Measurements from ENCODE around the gene CDADC1. TPM values are rescaled to one million over a fixed set of nuclear protein-coding genes. Genes with fewer than 3 reads are reported as not detected.
A peak's percentile ranks its signal among the peaks of the same experiment; 100 is the strongest.

The CDADC1 gene
- total RNA-seq, 1 donor = 3.8 TPM

GRCh38 chr13:49303533-49304252 is 56.0 kb downstream of the CDADC1 start:
- no peak for TF ChIP-seq CTCF (IDR thresholded peaks at IDR 0.05; ENCODE audit: insufficient read depth, low read length)
- H3K4me3 ChIP-seq (ENCODE audit: low read depth, low read length) = no peak overlapping the region
- no peak for DNase-seq (ENCODE audit: low read depth)

- TF ChIP-seq CTCF (IDR thresholded peaks at IDR 0.05; ENCODE audit: insufficient read depth, low read length) = no peak
- H3K4me3 ChIP-seq (ENCODE audit: low read depth, low read length) = no peak overlapping the region
- DNase-seq (ENCODE audit: low read depth) = no peak
These were observed 56.6 kb downstream of the CDADC1 start for GRCh38 chr13:49304356-49304755.

GRCh38 chr13:49304763-49305700 is 57.3 kb downstream of the CDADC1 start:
- no peak overlapping the region for H3K4me3 ChIP-seq (ENCODE audit: low read depth, low read length)
- no peak for TF ChIP-seq CTCF (IDR thresholded peaks at IDR 0.05; ENCODE audit: insufficient read depth, low read length)
- no peak for DNase-seq (ENCODE audit: low read depth)

- H3K4me3 ChIP-seq (ENCODE audit: low read depth, low read length) = no peak overlapping the region
- no peak for DNase-seq (ENCODE audit: low read depth)
- no peak for TF ChIP-seq CTCF (IDR thresholded peaks at IDR 0.05; ENCODE audit: insufficient read depth, low read length)
These were observed 58.2 kb downstream of the CDADC1 start for GRCh38 chr13:49305792-49306425.

GRCh38 chr13:49307365-49307764 is 59.6 kb downstream of the CDADC1 start:
- TF ChIP-seq CTCF (IDR thresholded peaks at IDR 0.05; ENCODE audit: insufficient read depth, low read length) = no peak
- DNase-seq (ENCODE audit: low read depth) = no peak
- no peak overlapping the region for H3K4me3 ChIP-seq (ENCODE audit: low read depth, low read length)

GRCh38 chr13:49308097-49308875 is 60.6 kb downstream of the CDADC1 start:
- H3K4me3 ChIP-seq (ENCODE audit: low read depth, low read length) = peak overlapping the region; percentile 22
- peak; percentile 87 for DNase-seq (ENCODE audit: low read depth)
- no peak for TF ChIP-seq CTCF (IDR thresholded peaks at IDR 0.05; ENCODE audit: insufficient read depth, low read length)

All from fibroblast of the aortic adventitia (primary cell).